K562 (cell line): ENCODE measurements around the gene TP53I13.

Source experiments
- AFF4 ChIP-seq: sonication (generic); formaldehyde crosslinking; IDR thresholded peaks from 2 replicates; pipeline ENCODE4 v1.8.0; 2023; ENCODE audit warnings: mild to moderate bottlenecking, missing genetic modification reagents
- CHCHD3 ChIP-seq: fragments of 250-450 bp; sonication (Bioruptor Pico); IDR thresholded peaks from 2 replicates; pipeline ENCODE4 v2.1.2; 2022; ENCODE audit warnings: mild to moderate bottlenecking
- GABPA ChIP-seq: fragments of 200-800 bp; sonication (Bioruptor generic); conservative IDR thresholded peaks from 2 replicates; pipeline ENCODE4 v1.6.1; 2016; ENCODE audit warnings: low read depth, missing genetic modification characterization, missing compliant biosample characterization
- GTF2F1 ChIP-seq: IDR thresholded peaks from 2 replicates; pipeline ENCODE4 v1.6.1; 2011; ENCODE audit warnings: low read depth, low read length, improper control_type of control experiment
- POLR2AphosphoS2 ChIP-seq: IDR thresholded peaks from 2 replicates; pipeline ENCODE4 v1.6.1; 2012; ENCODE audit warnings: low read length, improper control_type of control experiment
- SIN3A ChIP-seq, 2 experiments: fragments of 150-350 bp in 1 of 2; IDR thresholded peaks; 2 replicates each; pipeline ENCODE4 v1.6.1; 2011 to 2016; ENCODE audit warnings: borderline replicate concordance in 2 of 2, low read depth in 2 of 2, low read length in 2 of 2, mild to moderate bottlenecking in 2 of 2, moderate library complexity in 2 of 2; ENCODE audit not compliant: control insufficient read depth in 1 of 2
- ZBTB7A ChIP-seq: IDR thresholded peaks from 2 replicates; pipeline ENCODE4 v1.6.1; 2011; ENCODE audit warnings: low read depth, mild to moderate bottlenecking, low read length, moderate library complexity, borderline replicate concordance; ENCODE audit not compliant: control insufficient read depth
- ZNF175 ChIP-seq: fragments of 200-800 bp; sonication (Bioruptor generic); IDR thresholded peaks from 2 replicates; pipeline ENCODE4 v1.6.1; 2016; ENCODE audit warnings: low read depth, mild to moderate bottlenecking, missing genetic modification characterization, missing compliant biosample characterization
- TF ChIP-seq, protein P1 (sequence below): fragments of 450-650 bp; IDR thresholded peaks from 2 replicates; pipeline ENCODE4 v1.6.1; 2016; ENCODE audit warnings: borderline replicate concordance

DNA sequence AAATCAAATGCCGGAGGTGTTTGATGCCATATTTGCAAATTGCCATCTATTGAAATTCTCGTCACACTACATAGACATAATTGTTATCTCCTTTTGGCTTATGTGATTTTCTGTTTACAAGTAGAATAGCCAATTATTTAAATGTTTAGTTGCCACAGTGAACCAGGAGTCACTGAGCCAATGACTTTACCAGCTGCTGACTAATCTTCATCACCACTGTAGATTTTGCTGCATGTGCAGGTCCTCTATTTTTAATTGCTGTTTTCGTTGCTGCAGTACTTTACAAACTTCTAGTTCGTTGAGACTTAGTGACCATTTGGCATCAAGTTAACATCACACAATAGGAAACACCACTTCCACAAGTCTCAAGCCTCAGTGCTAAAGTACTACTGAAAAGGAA, 24.4 kb upstream of the TP53I13 start:
- TF ChIP-seq CHCHD3 (CRISPR knock-in tag) (no peak), POLR2AphosphoS2 (no peak), ZNF175 (CRISPR knock-in tag) (no peak), GTF2F1 (no peak), SIN3A (IDR thresholded peaks at IDR 0.05; ENCODE audit: borderline replicate concordance in 2 of 2, control insufficient read depth in 1 of 2, low read depth in 2 of 2, low read length in 2 of 2) (no peak), GABPA (tag) (no peak), ZBTB7A (no peak), AFF4 (CRISPR knock-in tag) (no peak)
- TF ChIP-seq, protein P1, sequence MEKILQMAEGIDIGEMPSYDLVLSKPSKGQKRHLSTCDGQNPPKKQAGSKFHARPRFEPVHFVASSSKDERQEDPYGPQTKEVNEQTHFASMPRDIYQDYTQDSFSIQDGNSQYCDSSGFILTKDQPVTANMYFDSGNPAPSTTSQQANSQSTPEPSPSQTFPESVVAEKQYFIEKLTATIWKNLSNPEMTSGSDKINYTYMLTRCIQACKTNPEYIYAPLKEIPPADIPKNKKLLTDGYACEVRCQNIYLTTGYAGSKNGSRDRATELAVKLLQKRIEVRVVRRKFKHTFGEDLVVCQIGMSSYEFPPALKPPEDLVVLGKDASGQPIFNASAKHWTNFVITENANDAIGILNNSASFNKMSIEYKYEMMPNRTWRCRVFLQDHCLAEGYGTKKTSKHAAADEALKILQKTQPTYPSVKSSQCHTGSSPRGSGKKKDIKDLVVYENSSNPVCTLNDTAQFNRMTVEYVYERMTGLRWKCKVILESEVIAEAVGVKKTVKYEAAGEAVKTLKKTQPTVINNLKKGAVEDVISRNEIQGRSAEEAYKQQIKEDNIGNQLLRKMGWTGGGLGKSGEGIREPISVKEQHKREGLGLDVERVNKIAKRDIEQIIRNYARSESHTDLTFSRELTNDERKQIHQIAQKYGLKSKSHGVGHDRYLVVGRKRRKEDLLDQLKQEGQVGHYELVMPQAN, result no peak
